Naive thymus-derived CD4-positive, alpha-beta T cell (primary cell): ENCODE measurements around the gene SAG. TPM values are rescaled to one million over a fixed set of nuclear protein-coding genes. Genes with fewer than 3 reads are reported as not detected.

Source experiments
- ATAC-seq: fragments of 150-1000 bp; cut with Tn5 transposase; 2 replicates; pipeline ENCODE4 v1.10.0; 2021; ENCODE audit warnings: mild to moderate bottlenecking, moderate library complexity
- CTCF ChIA-PET: fragments of 350-600 bp; sonication (Branson Sonifier 250); formaldehyde crosslinking; loops from one replicate; lab custom pipeline; 2021; ENCODE audit warnings: antibody characterized with exemption; lab: Charles Lee
- POLR2A ChIA-PET: fragments of 350-600 bp; sonication (Branson Sonifier 250); formaldehyde crosslinking; loops from one replicate; lab custom pipeline; 2021; ENCODE audit warnings: antibody characterized with exemption, inconsistent platforms; lab: Charles Lee
- DNase-seq, 9 donors: peaks; one replicate each; pipeline versions ENCODE4 v3.0.0 to v3.0.0-alpha.2; 2020 to 2022; ENCODE audit warnings: mixed read lengths in 1 of 9
- H3K27ac ChIP-seq: one replicate; pipeline ENCODE4 v1.7.0; 2013; ENCODE audit warnings: mild to moderate bottlenecking, low read depth, low read length, moderate library complexity
- H3K27me3 ChIP-seq, 2 donors: one replicate each; pipeline ENCODE4 v1.7.0; 2013; ENCODE audit warnings: low read length in 2 of 2, mild to moderate bottlenecking in 2 of 2, moderate library complexity in 2 of 2; ENCODE audit not compliant: control insufficient read depth in 2 of 2, insufficient read depth in 2 of 2
- H3K36me3 ChIP-seq, 3 experiments: 1 replicate in 2 of 3; 2 replicates in 1 of 3; pipeline ENCODE4 v1.7.0; 2013; ENCODE audit warnings: low read length in 3 of 3, mild to moderate bottlenecking in 3 of 3, moderate library complexity in 1 of 3; ENCODE audit not compliant: insufficient read depth in 3 of 3, control insufficient read depth in 2 of 3
- H3K4me1 ChIP-seq, 2 donors: one replicate each; pipeline ENCODE4 v1.7.0; 2013; ENCODE audit warnings: low read length in 2 of 2, mild to moderate bottlenecking in 2 of 2, moderate library complexity in 1 of 2; ENCODE audit not compliant: control insufficient read depth in 2 of 2, insufficient read depth in 2 of 2
- H3K4me3 ChIP-seq: 2 replicates; pipeline ENCODE4 v1.7.0; 2013; ENCODE audit warnings: mild to moderate bottlenecking, low read length
- H3K9me3 ChIP-seq, 3 experiments: 1 replicate in 2 of 3; 2 replicates in 1 of 3; pipeline ENCODE4 v1.7.0; 2013; ENCODE audit warnings: low read length in 3 of 3; ENCODE audit not compliant: control insufficient read depth in 2 of 3
- H3K27ac Mint-ChIP-seq, 9 donors: one replicate each; pipeline ENCODE4 v1.8.0; 2020 to 2022; ENCODE audit warnings: mixed read lengths in 9 of 9, mild to moderate bottlenecking in 8 of 9, moderate library complexity in 5 of 9, inconsistent platforms in 2 of 9
- H3K27me3 Mint-ChIP-seq, 5 donors: one replicate each; pipeline ENCODE4 v1.8.0; 2021 to 2022; ENCODE audit warnings: mixed read lengths in 5 of 5, mild to moderate bottlenecking in 1 of 5
- H3K36me3 Mint-ChIP-seq, 5 donors: one replicate each; pipeline ENCODE4 v1.8.0; 2020 to 2022; ENCODE audit warnings: mixed read lengths in 5 of 5, mild to moderate bottlenecking in 3 of 5, inconsistent platforms in 1 of 5
- H3K4me1 Mint-ChIP-seq, 7 donors: one replicate each; pipeline ENCODE4 v1.8.0; 2020 to 2022; ENCODE audit warnings: mixed read lengths in 7 of 7, mild to moderate bottlenecking in 3 of 7, inconsistent platforms in 1 of 7
- H3K4me3 Mint-ChIP-seq, 10 donors: one replicate each; pipeline ENCODE4 v1.8.0; 2020 to 2022; ENCODE audit warnings: mild to moderate bottlenecking in 10 of 10, mixed read lengths in 10 of 10, moderate library complexity in 6 of 10, inconsistent platforms in 2 of 10
- H3K9me3 Mint-ChIP-seq, 11 donors: one replicate each; pipeline ENCODE4 v1.8.0; 2020 to 2022; ENCODE audit warnings: mixed read lengths in 11 of 11, mild to moderate bottlenecking in 4 of 11, inconsistent platforms in 1 of 11, moderate library complexity in 1 of 11
- intact Hi-C, 2 donors: fragments of 100-400 bp; cut with micrococcal nuclease; formaldehyde crosslinking; loops; one replicate each; pipeline ENCODE4 v1.15.1; 2023
- polyA plus RNA-seq, 2 donors: library from polyadenylated mRNA; unstranded; fragments of 300-500 nt; fragmentation: Illumina TruSeq; gene quantifications; one replicate each; pipeline ENCODE4 v1.2.3, GENCODE V29; 2021
- total RNA-seq, 6 experiments: library from RNA in 5 of 6; stranded (reverse) in 5 of 6; gene quantifications; 1 replicate in 5 of 6; 2 replicates in 1 of 6; pipeline ENCODE4 v1.2.3 and lab custom pipeline; 2021 to 2026

SAG gene
- total and polyA plus RNA-seq, 7 experiments from 2014 or later, result 0.05 to 0.65 (median 0.10) TPM; not detected in 4

DNA sequence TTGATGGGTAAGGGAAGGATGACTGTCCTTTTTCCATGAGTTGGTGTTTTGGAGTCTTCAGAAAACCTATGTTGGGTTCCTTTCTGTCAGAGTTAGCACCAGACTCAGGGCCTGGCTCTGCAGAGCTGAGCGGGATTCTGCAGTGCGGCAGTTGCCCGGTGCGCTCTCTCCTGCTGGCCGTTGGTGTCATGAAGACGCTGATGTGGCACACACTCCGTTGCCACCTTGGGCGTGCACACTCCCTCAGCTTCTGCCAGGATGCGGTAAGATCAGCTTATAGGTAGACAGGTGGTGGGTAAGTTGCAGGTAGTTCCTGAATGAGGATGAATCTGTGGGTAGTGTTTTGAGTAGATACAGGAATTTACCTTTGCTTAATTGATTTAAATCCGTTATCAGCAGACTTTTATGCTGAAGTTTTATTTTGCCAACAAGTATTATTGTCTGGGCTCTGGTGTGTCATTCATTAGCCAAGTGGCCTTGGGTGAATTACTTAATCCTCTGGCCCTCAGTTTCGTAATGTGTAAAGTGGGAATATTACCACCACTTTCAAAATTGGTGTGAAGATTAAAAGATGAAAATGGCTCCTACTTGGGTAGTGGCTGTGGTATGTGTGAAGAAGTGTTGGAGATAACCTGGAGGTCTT lies 73.5 kb downstream of the SAG start:
- no peaks in the 10 kb centered on the region for H3K9me3 Mint-ChIP-seq
- H3K36me3 Mint-ChIP-seq, result peaks cover 0 to 35% (median 12%) of the 10 kb centered on the region in 5 donors
- Histone ChIP-seq H3K27ac (no peak overlapping the region), H3K27me3 (no peaks in the 10 kb centered on the region), H3K9me3 (no peaks in the 10 kb centered on the region), H3K4me1 (peaks cover 36 to 45% of the 10 kb centered on the region in 2 donors), H3K36me3 (peaks cover 0 to 7% (median 4%) of the 10 kb centered on the region in 3 experiments), H3K4me3 (no peak overlapping the region)
- no peak for DNase-seq
- peak overlapping the region in 8 of 9 donors; percentile 4 to 87 (median 48) for H3K27ac Mint-ChIP-seq
- ATAC-seq, result peak; percentile 16
- peaks cover 42 to 84% (median 76%) of the 10 kb centered on the region in 7 donors for H3K4me1 Mint-ChIP-seq
- no peaks in the 10 kb centered on the region for H3K27me3 Mint-ChIP-seq
- ChIA-PET CTCF (interaction anchor here (0.6 kb wide), 2 partner anchors 13 to 24 kb away, joined by 3 read pairs; no protein-coding TSS in a partner anchor), POLR2A (no interaction called here)
- intact Hi-C loops, result no loop called here
- peak overlapping the region in 2 of 10 donors; percentile 3 to 7 for H3K4me3 Mint-ChIP-seq

- POLR2A ChIA-PET, result no interaction called here
- peaks cover 0 to 30% (median 12%) of the 10 kb centered on the region in 5 donors for H3K36me3 Mint-ChIP-seq
Measured at GRCh38 chr2:233381638-233381995, 74.0 kb downstream of the SAG start.

GRCh38 chr2:233384015-233384414 lies 76.4 kb downstream of the SAG start:
- peaks cover 0 to 20% (median 7%) of the 10 kb centered on the region in 5 donors for H3K36me3 Mint-ChIP-seq
- ATAC-seq (no peak), DNase-seq (no peak)
- no peaks in the 10 kb centered on the region for H3K27me3 Mint-ChIP-seq
- H3K4me3 Mint-ChIP-seq, result peak overlapping the region in 8 of 10 donors; percentile 21 to 89 (median 72)
- no peaks in the 10 kb centered on the region for H3K9me3 Mint-ChIP-seq
- Histone ChIP-seq H3K36me3 (peaks cover 0 to 6% (median 0%) of the 10 kb centered on the region in 3 experiments), H3K4me1 (peaks cover 54 to 63% of the 10 kb centered on the region in 2 donors), H3K9me3 (no peaks in the 10 kb centered on the region), H3K4me3 (no peak overlapping the region), H3K27ac (no peak overlapping the region), H3K27me3 (no peaks in the 10 kb centered on the region)
- ChIA-PET POLR2A (interaction anchor here (1.2 kb wide), 1 partner anchor 65 kb away, joined by 5 read pairs; no protein-coding TSS in a partner anchor), CTCF (interaction anchor here (1.3 to 2.4 kb wide), 2 partner anchors 53 to 59 kb away, joined by 4 to 7 read pairs; no protein-coding TSS in a partner anchor)
- intact Hi-C loops, result loop anchor here in 1 of 2 donors (2.0 kb wide), 2 partner anchors 15 to 27 kb away; no protein-coding TSS in a partner anchor
- H3K27ac Mint-ChIP-seq, result peak overlapping the region in 8 of 9 donors; percentile 9 to 98 (median 92)
- H3K4me1 Mint-ChIP-seq, result peaks cover 50 to 95% (median 92%) of the 10 kb centered on the region in 7 donors

More at GRCh38 chr2:233381638-233381995, 74.0 kb downstream of the SAG start:
- H3K27me3 Mint-ChIP-seq, result no peaks in the 10 kb centered on the region
- intact Hi-C loops, result no loop called here
- H3K27ac Mint-ChIP-seq, result peak overlapping the region in 8 of 9 donors; percentile 1 to 87 (median 48)
- CTCF ChIA-PET, result interaction anchor here (0.6 to 1.1 kb wide), 4 partner anchors 13 to 62 kb away, joined by 3 to 5 read pairs (median 4); no protein-coding TSS in a partner anchor
- Histone ChIP-seq H3K4me1 (peaks cover 41 to 50% of the 10 kb centered on the region in 2 donors), H3K4me3 (no peak overlapping the region), H3K27ac (no peak overlapping the region), H3K9me3 (no peaks in the 10 kb centered on the region), H3K36me3 (peaks cover 0 to 4% (median 4%) of the 10 kb centered on the region in 3 experiments), H3K27me3 (no peaks in the 10 kb centered on the region)
- H3K4me3 Mint-ChIP-seq, result peak overlapping the region in 2 of 10 donors; percentile 3 to 7
- ATAC-seq (no peak), DNase-seq (no peak)
- peaks cover 47 to 86% (median 80%) of the 10 kb centered on the region in 7 donors for H3K4me1 Mint-ChIP-seq
- H3K9me3 Mint-ChIP-seq, result no peaks in the 10 kb centered on the region

- no peak overlapping the region for H3K4me3 ChIP-seq
- ChIA-PET POLR2A (interaction anchor here (0.6 to 1.6 kb wide), 5 partner anchors 9 to 117 kb away, joined by 3 to 5 read pairs (median 3); no protein-coding TSS in a partner anchor), CTCF (interaction anchor here (0.8 to 6.0 kb wide), 6 partner anchors 18 to 115 kb away, joined by 3 to 37 read pairs (median 6); no protein-coding TSS in a partner anchor)
- Mint-ChIP-seq H3K9me3 (no peaks in the 10 kb centered on the region), H3K36me3 (peaks cover 1 to 22% (median 7%) of the 10 kb centered on the region in 5 donors), H3K27ac (peak overlapping the region; percentile 84 to 98 (median 93)), H3K4me3 (peak overlapping the region; percentile 58 to 89 (median 74)), H3K27me3 (no peaks in the 10 kb centered on the region), H3K4me1 (peaks cover 50 to 95% (median 85%) of the 10 kb centered on the region in 7 donors)
- no peaks in the 10 kb centered on the region for H3K9me3 ChIP-seq
- peak overlapping the region; percentile 56 for H3K27ac ChIP-seq
- H3K4me1 ChIP-seq, result peaks cover 54 to 63% of the 10 kb centered on the region in 2 donors
- no peak for DNase-seq
- intact Hi-C loops, result loop anchor here in 1 of 2 donors (1.0 to 2.0 kb wide), 3 partner anchors 14 to 58 kb away; no protein-coding TSS in a partner anchor
- peak; percentile 7 for ATAC-seq
- peaks cover 0 to 16% (median 2%) of the 10 kb centered on the region in 3 experiments for H3K36me3 ChIP-seq
- H3K27me3 ChIP-seq, result no peaks in the 10 kb centered on the region
Measured at GRCh38 chr2:233384811-233385488, 77.3 kb downstream of the SAG start.

GRCh38 chr2:233385489-233386044 lies 78.0 kb downstream of the SAG start:
- ChIA-PET CTCF (interaction anchor here (0.8 to 6.0 kb wide), 5 partner anchors 17 to 115 kb away, joined by 3 to 37 read pairs (median 7); no protein-coding TSS in a partner anchor), POLR2A (interaction anchor here (0.6 to 1.6 kb wide), 4 partner anchors 10 to 118 kb away, joined by 3 to 5 read pairs (median 4); no protein-coding TSS in a partner anchor)
- peak overlapping the region; percentile 49 to 89 (median 74) for H3K4me3 Mint-ChIP-seq
- ATAC-seq (peak; percentile 74), DNase-seq (peak in 7 of 9 donors; percentile 42 to 68 (median 60))
- Histone ChIP-seq H3K27me3 (no peaks in the 10 kb centered on the region), H3K9me3 (no peaks in the 10 kb centered on the region), H3K36me3 (peaks cover 0 to 22% (median 7%) of the 10 kb centered on the region in 3 experiments), H3K27ac (peak overlapping the region; percentile 56), H3K4me1 (peaks cover 50 to 63% of the 10 kb centered on the region in 2 donors), H3K4me3 (peak overlapping the region; percentile 30)
- peaks cover 6 to 25% (median 12%) of the 10 kb centered on the region in 5 donors for H3K36me3 Mint-ChIP-seq
- peak overlapping the region; percentile 84 to 98 (median 93) for H3K27ac Mint-ChIP-seq
- intact Hi-C loops, result loop anchor here in 1 of 2 donors (1.0 to 2.0 kb wide), 3 partner anchors 13 to 58 kb away; no protein-coding TSS in a partner anchor
- no peaks in the 10 kb centered on the region for H3K9me3 Mint-ChIP-seq
- no peaks in the 10 kb centered on the region for H3K27me3 Mint-ChIP-seq
- H3K4me1 Mint-ChIP-seq, result peaks cover 50 to 93% (median 83%) of the 10 kb centered on the region in 7 donors
